GM12891 (cell line): ENCODE measurements around the gene MYF6.

Experiments used
- DNase-seq: peaks from one replicate; pipeline ENCODE4 v3.0.0; 2011; ENCODE audit warnings: low spot score; ENCODE audit not compliant: insufficient read length
- FAIRE-seq: peaks from 2 replicates; lab custom pipeline; 2011; peaks lifted over from hg19 to GRCh38; lab: Jason Lieb, UNC
- PAX5 ChIP-seq: IDR thresholded peaks from 2 replicates; pipeline ENCODE4 v1.6.1; 2011; ENCODE audit warnings: low read length, moderate library complexity, mild to moderate bottlenecking; ENCODE audit not compliant: insufficient read depth, severe bottlenecking
- POLR2A ChIP-seq: IDR thresholded peaks from 2 replicates; pipeline ENCODE4 v1.6.1; 2011; ENCODE audit warnings: low read depth, low read length, control low read depth
- POLR2AphosphoS5 ChIP-seq: IDR thresholded peaks from 2 replicates; pipeline ENCODE4 v1.6.1; 2011; ENCODE audit warnings: low read depth, low read length, control low read depth
- POU2F2 ChIP-seq: IDR thresholded peaks from 2 replicates; pipeline ENCODE4 v1.6.1; 2011; ENCODE audit warnings: low read depth, mild to moderate bottlenecking, control low read depth, low read length, moderate library complexity
- SPI1 ChIP-seq: IDR thresholded peaks from 2 replicates; pipeline ENCODE4 v1.6.1; 2011; ENCODE audit warnings: low read depth, low read length, control low read depth
- TAF1 ChIP-seq: IDR thresholded peaks from 2 replicates; pipeline ENCODE4 v1.6.1; 2011; ENCODE audit warnings: low read depth, low read length, control low read depth

The MYF6 gene

GRCh38 chr12:80749456-80749855 lies 42.0 kb downstream of the MYF6 start:
- TF ChIP-seq SPI1 (no peak), POLR2A (no peak), POLR2AphosphoS5 (no peak), POU2F2 (no peak), TAF1 (no peak), PAX5 (no peak)
- FAIRE-seq (no peak), DNase-seq (no peak)

- TF ChIP-seq POU2F2 (no peak), POLR2A (no peak), SPI1 (no peak), PAX5 (no peak), TAF1 (no peak), POLR2AphosphoS5 (no peak)
- FAIRE-seq, result no peak
- no peak for DNase-seq
Measured at GRCh38 chr12:80752464-80752863, 45.0 kb downstream of the MYF6 start.

GRCh38 chr12:80754274-80754673 lies 46.8 kb downstream of the MYF6 start:
- TF ChIP-seq POU2F2, result no peak
- FAIRE-seq (no peak), DNase-seq (no peak)

- TF ChIP-seq POLR2A (no peak), SPI1 (no peak), TAF1 (no peak), PAX5 (no peak), POU2F2 (no peak), POLR2AphosphoS5 (no peak)
- DNase-seq, result no peak
- FAIRE-seq, result peak; percentile 16
Measured at GRCh38 chr12:80756875-80757274, 49.4 kb downstream of the MYF6 start.
